Stimulated activated naive B cell treated with anti-CD40 and anti-IgM and Interleukin-4, amounts not matched to agents 10 μg/mL and 1 μg/mL and 100 μg/mL, for 72 hours (primary cell): Measurements from ENCODE around the gene AKAP13.

ENCODE experiments used
- ATAC-seq, 2 donors: fragments of 150-1000 bp; cut with Tn5 transposase; replicated peaks; 2 replicates each; pipeline ENCODE4 v1.10.0; 2021; ENCODE audit warnings: moderate library complexity in 1 of 2
- DNase-seq: peaks from one replicate; pipeline ENCODE4 v3.0.0; 2021
- H3K27ac Mint-ChIP-seq: one replicate; pipeline ENCODE4 v1.8.0; 2022; ENCODE audit warnings: mild to moderate bottlenecking, mixed read lengths
- H3K27me3 Mint-ChIP-seq, 2 donors: one replicate each; pipeline ENCODE4 v1.8.0; 2022; ENCODE audit warnings: mixed read lengths in 2 of 2
- H3K36me3 Mint-ChIP-seq, 2 donors: one replicate each; pipeline ENCODE4 v1.8.0; 2022; ENCODE audit warnings: mixed read lengths in 2 of 2, mild to moderate bottlenecking in 1 of 2
- H3K4me1 Mint-ChIP-seq, 2 donors: one replicate each; pipeline ENCODE4 v1.8.0; 2022; ENCODE audit warnings: mixed read lengths in 2 of 2, mild to moderate bottlenecking in 1 of 2
- H3K4me3 Mint-ChIP-seq, 2 donors: one replicate each; pipeline ENCODE4 v1.8.0; 2022; ENCODE audit warnings: mild to moderate bottlenecking in 2 of 2, mixed read lengths in 2 of 2, moderate library complexity in 1 of 2
- H3K9me3 Mint-ChIP-seq, 2 donors: one replicate each; pipeline ENCODE4 v1.8.0; 2022; ENCODE audit warnings: mixed read lengths in 2 of 2, mild to moderate bottlenecking in 1 of 2

AKAP13 gene

GRCh38 chr15:85716261-85716660, 335.9 kb downstream of the AKAP13 start:
- Mint-ChIP-seq H3K27me3 (no peaks in the 10 kb centered on the region), H3K27ac (peak overlapping the region; percentile 80), H3K36me3 (peaks cover 55 to 71% of the 10 kb centered on the region in 2 donors), H3K4me3 (no peak overlapping the region), H3K4me1 (peaks cover 22 to 36% of the 10 kb centered on the region in 2 donors), H3K9me3 (no peaks in the 10 kb centered on the region)
- DNase-seq, result no peak
- ATAC-seq, result no peak

- no peak for DNase-seq
- Mint-ChIP-seq H3K9me3 (no peaks in the 10 kb centered on the region), H3K4me1 (peaks cover 22 to 32% of the 10 kb centered on the region in 2 donors), H3K27me3 (no peaks in the 10 kb centered on the region), H3K27ac (peak overlapping the region; percentile 85), H3K36me3 (peaks cover 47 to 63% of the 10 kb centered on the region in 2 donors), H3K4me3 (no peak overlapping the region)
- no peak for ATAC-seq
Measured at GRCh38 chr15:85717212-85717611, 336.8 kb downstream of the AKAP13 start.

DNA sequence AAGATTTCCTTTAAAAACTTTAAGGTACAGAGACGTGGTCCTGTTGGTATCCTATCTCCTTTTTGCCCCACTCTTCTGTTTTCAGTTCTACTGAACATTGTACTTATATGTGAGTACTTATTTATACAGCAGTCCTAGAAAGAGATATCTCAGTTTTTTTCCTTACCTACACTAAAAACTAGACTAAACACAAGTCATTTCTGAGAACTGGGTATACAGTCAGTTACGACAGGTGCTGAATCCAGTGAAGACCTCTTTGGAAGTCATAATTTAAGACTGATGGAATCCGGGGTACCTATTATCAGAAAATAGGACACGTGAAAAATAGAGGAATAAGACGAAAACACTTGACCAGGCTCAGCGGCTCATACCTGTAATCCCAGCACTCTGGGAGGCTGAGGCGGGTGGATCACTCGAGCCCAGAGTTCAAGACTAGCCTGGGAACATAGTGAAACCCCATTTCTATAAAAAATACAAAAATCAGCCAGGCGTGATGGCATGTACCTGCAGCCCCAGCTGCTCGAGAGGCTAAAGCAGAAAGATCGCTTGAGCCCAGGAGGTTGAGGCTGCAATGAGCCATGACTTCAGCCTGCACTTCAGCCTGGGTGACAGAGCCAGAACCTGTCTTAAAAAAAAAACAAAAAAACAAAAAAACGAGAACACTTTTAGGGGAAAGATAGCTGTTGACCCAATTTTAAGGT, 338.0 kb downstream of the AKAP13 start:
- Mint-ChIP-seq H3K4me1 (peaks cover 19 to 32% of the 10 kb centered on the region in 2 donors), H3K27ac (peak overlapping the region; percentile 83), H3K4me3 (no peak overlapping the region), H3K36me3 (peaks cover 46 to 60% of the 10 kb centered on the region in 2 donors), H3K9me3 (no peaks in the 10 kb centered on the region), H3K27me3 (no peaks in the 10 kb centered on the region)
- no peak for DNase-seq
- ATAC-seq, result peak; percentile 23 to 38

- H3K36me3 Mint-ChIP-seq, result peaks cover 43 to 56% of the 10 kb centered on the region in 2 donors
- H3K27me3 Mint-ChIP-seq, result no peaks in the 10 kb centered on the region
- peaks cover 16 to 32% of the 10 kb centered on the region in 2 donors for H3K4me1 Mint-ChIP-seq
- DNase-seq, result no peak
- H3K9me3 Mint-ChIP-seq, result no peaks in the 10 kb centered on the region
- no peak overlapping the region for H3K4me3 Mint-ChIP-seq
- peak overlapping the region; percentile 83 for H3K27ac Mint-ChIP-seq
- no peak for ATAC-seq
Measured at GRCh38 chr15:85718981-85719380, 338.6 kb downstream of the AKAP13 start.

DNA sequence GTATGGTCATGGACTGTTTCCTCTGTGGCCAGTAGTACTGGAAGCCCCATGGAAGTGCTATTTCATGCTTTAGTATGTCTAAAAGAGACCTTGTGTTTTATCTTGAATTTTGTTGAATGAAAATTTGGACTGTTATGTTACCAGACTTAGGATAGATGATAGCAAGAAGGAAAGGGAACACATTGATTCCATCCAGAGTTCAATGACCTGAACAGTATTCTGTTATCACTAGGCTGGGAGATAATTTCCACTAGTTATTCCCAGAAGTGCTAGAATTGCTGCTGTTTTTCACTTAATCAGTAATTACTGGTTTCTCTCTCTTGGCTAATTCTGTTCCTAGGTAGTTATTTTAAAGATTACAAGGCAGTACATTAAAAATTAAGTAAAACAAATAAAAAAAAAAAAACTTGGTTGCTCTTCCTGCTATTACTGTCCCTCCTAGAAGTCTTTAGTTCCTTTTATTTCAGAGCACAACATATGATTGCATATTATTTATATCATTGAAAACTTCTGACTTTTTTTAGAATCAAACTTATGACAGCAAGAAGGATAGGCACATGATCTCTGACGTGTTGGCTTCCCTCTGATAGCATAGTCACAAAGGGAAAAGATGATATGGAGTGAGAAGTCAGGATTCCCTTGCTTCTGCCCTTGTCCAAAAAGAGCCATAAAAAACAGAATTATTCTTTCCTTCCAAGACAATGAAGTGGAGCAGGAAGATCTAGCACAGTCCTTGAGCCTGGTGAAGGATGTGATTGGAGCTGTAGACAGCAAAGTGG, 342.2 kb downstream of the AKAP13 start:
- ATAC-seq, result no peak
- Mint-ChIP-seq H3K36me3 (peaks cover 31 to 55% of the 10 kb centered on the region in 2 donors), H3K9me3 (no peaks in the 10 kb centered on the region), H3K27me3 (no peaks in the 10 kb centered on the region), H3K4me1 (peaks cover 12 to 28% of the 10 kb centered on the region in 2 donors), H3K4me3 (no peak overlapping the region), H3K27ac (no peak overlapping the region)
- no peak for DNase-seq

- H3K9me3 Mint-ChIP-seq, result no peaks in the 10 kb centered on the region
- no peak for DNase-seq
- no peak overlapping the region for H3K4me3 Mint-ChIP-seq
- H3K27me3 Mint-ChIP-seq, result no peaks in the 10 kb centered on the region
- peak overlapping the region; percentile 74 for H3K27ac Mint-ChIP-seq
- H3K36me3 Mint-ChIP-seq, result peaks cover 27 to 49% of the 10 kb centered on the region in 2 donors
- ATAC-seq, result no peak
- H3K4me1 Mint-ChIP-seq, result peaks cover 6 to 17% of the 10 kb centered on the region in 2 donors
Measured at GRCh38 chr15:85723960-85724945, 343.9 kb downstream of the AKAP13 start.

GRCh38 chr15:85725019-85725418, 344.6 kb downstream of the AKAP13 start:
- ATAC-seq (no peak), DNase-seq (no peak)
- no peak overlapping the region for H3K4me3 Mint-ChIP-seq
- no peaks in the 10 kb centered on the region for H3K9me3 Mint-ChIP-seq
- H3K27ac Mint-ChIP-seq, result peak overlapping the region; percentile 74
- H3K27me3 Mint-ChIP-seq, result no peaks in the 10 kb centered on the region
- H3K36me3 Mint-ChIP-seq, result peaks cover 31 to 56% of the 10 kb centered on the region in 2 donors
- peaks cover 9 to 19% of the 10 kb centered on the region in 2 donors for H3K4me1 Mint-ChIP-seq

GRCh38 chr15:85725564-85725963, 345.2 kb downstream of the AKAP13 start:
- Mint-ChIP-seq H3K4me1 (peaks cover 11 to 20% of the 10 kb centered on the region in 2 donors), H3K36me3 (peaks cover 35 to 59% of the 10 kb centered on the region in 2 donors), H3K27ac (peak overlapping the region; percentile 72), H3K4me3 (no peak overlapping the region), H3K27me3 (no peaks in the 10 kb centered on the region), H3K9me3 (no peaks in the 10 kb centered on the region)
- DNase-seq (no peak), ATAC-seq (no peak)

DNA sequence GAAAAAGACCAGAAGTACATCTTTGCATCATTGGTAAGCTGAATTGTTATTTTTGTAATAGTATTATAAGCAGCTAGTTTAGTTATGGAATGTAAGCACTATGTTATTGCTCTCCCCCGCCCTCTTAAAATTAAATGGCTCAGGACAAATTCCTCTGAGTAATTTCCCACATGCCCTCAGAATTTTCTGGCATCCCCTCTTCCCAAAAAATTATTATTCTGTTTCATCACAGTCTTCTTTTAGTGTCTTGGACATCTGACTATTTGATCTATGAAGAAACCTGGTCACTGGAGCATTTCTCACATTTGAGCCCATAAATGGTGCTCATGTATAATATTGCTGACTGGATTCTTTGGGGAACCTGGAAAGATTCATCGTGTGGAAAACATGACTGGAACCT, 346.1 kb downstream of the AKAP13 start:
- H3K9me3 Mint-ChIP-seq, result no peaks in the 10 kb centered on the region
- ATAC-seq (no peak), DNase-seq (no peak)
- peaks cover 36 to 62% of the 10 kb centered on the region in 2 donors for H3K36me3 Mint-ChIP-seq
- H3K4me3 Mint-ChIP-seq, result no peak overlapping the region
- H3K27me3 Mint-ChIP-seq, result no peaks in the 10 kb centered on the region
- peaks cover 8 to 13% of the 10 kb centered on the region in 2 donors for H3K4me1 Mint-ChIP-seq
- H3K27ac Mint-ChIP-seq, result no peak overlapping the region

DNA sequence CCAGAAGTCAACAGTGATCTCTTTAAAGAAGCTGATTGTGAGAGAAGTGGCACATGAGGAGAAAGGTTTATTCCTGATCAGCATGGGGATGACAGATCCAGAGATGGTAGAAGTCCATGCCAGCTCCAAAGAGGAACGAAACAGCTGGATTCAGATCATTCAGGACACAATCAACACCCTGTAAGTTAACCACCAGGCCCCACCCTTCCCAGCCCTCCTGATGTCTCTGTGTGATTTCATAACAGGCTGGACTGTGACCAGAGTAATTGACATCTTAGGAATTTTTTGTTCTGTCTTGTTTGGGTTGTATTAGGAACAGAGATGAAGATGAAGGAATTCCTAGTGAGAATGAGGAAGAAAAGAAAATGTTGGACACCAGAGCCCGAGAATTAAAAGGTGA, 346.7 kb downstream of the AKAP13 start:
- H3K36me3 Mint-ChIP-seq, result peaks cover 38 to 65% of the 10 kb centered on the region in 2 donors

GRCh38 chr15:85730001-85730820, 349.8 kb downstream of the AKAP13 start:
- no peaks in the 10 kb centered on the region for H3K27me3 Mint-ChIP-seq
- peaks cover 6 to 8% of the 10 kb centered on the region in 2 donors for H3K4me1 Mint-ChIP-seq
- H3K27ac Mint-ChIP-seq, result peak overlapping the region; percentile 68
- H3K9me3 Mint-ChIP-seq, result peaks cover 6 to 9% of the 10 kb centered on the region in 2 donors
- H3K4me3 Mint-ChIP-seq, result no peak overlapping the region
- DNase-seq (peak; percentile 18), ATAC-seq (peak; percentile 82 to 87)
- peaks cover 50 to 74% of the 10 kb centered on the region in 2 donors for H3K36me3 Mint-ChIP-seq

More for the DNA sequence above, 346.7 kb downstream of the AKAP13 start:
- H3K9me3 Mint-ChIP-seq, result no peaks in the 10 kb centered on the region
- peak overlapping the region; percentile 42 for H3K27ac Mint-ChIP-seq
- DNase-seq, result no peak
- ATAC-seq, result no peak
- peaks cover 8 to 13% of the 10 kb centered on the region in 2 donors for H3K4me1 Mint-ChIP-seq
- H3K27me3 Mint-ChIP-seq, result no peaks in the 10 kb centered on the region
- no peak overlapping the region for H3K4me3 Mint-ChIP-seq

DNA sequence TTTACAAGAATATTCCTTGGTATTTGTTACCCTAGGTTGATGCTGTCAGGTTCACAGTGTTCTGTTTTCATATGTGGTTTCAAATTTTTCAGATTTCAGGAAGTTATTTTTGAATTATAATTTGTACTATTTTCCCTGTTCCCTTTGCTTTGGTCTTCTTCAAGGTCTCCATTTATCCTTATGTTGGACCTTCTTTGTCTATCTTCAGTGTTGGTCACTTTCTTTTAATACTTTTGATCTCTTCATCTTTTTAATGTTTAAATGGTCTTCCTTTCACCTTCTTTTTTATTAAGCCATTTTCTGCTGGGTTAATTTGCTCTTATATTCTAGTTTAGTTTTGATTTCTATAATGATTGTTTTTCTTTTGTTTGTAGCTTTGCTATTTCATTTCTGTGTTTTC, 353.0 kb downstream of the AKAP13 start:
- no peaks in the 10 kb centered on the region for H3K27me3 Mint-ChIP-seq
- ATAC-seq (no peak), DNase-seq (no peak)
- peaks cover 6 to 9% of the 10 kb centered on the region in 2 donors for H3K9me3 Mint-ChIP-seq
- no peak overlapping the region for H3K4me3 Mint-ChIP-seq
- H3K36me3 Mint-ChIP-seq, result peaks cover 57 to 72% of the 10 kb centered on the region in 2 donors
- peak overlapping the region; percentile 37 for H3K27ac Mint-ChIP-seq
- peaks cover 6 to 8% of the 10 kb centered on the region in 2 donors for H3K4me1 Mint-ChIP-seq

- Mint-ChIP-seq H3K4me1 (peaks cover 0 to 2% of the 10 kb centered on the region in 2 donors), H3K36me3 (peaks cover 32 to 63% of the 10 kb centered on the region in 2 donors), H3K27me3 (no peaks in the 10 kb centered on the region), H3K9me3 (peaks cover 6 to 9% of the 10 kb centered on the region in 2 donors), H3K27ac (no peak overlapping the region), H3K4me3 (no peak overlapping the region)
- DNase-seq, result no peak
- ATAC-seq, result no peak
Measured at GRCh38 chr15:85737061-85737460, 356.7 kb downstream of the AKAP13 start.
